NCI-H187 treated with DMSO at 0.1 percent for 48 hours (cell line): Measurements from ENCODE around the gene COL11A1.
"Not testable (repeated sequence)": the region's sequence is repeated elsewhere in the genome, so short reads cannot be mapped to it uniquely, and the experiment has no call there.

Source experiments
- DNase-seq: peaks from one replicate; lab custom pipeline; 2025; lab: John Stamatoyannopoulos, UW

The COL11A1 gene

GRCh38 chr1:103108376-103109150 is at the start of gene COL11A1:
Gene COL11A1 (minus strand): TSS chr1:103108522. CDS start chr1:103108178, 344 bp downstream.
- no peak for DNase-seq

- DNase-seq = no peak
Measured at GRCh38 chr1:103156966-103157365, 48.6 kb upstream of the COL11A1 start.

GRCh38 chr1:103146166-103146565 is 37.8 kb upstream of the COL11A1 start:
- no peak for DNase-seq

GRCh38 chr1:103145449-103145848 is 37.1 kb upstream of the COL11A1 start:
- DNase-seq = no peak

GRCh38 chr1:103144681-103145080 is 36.4 kb upstream of the COL11A1 start:
- no peak for DNase-seq

GRCh38 chr1:103142461-103142860 is 34.1 kb upstream of the COL11A1 start:
- DNase-seq = no peak

- no peak for DNase-seq
Measured at GRCh38 chr1:103129796-103130195, 21.5 kb upstream of the COL11A1 start.

- DNase-seq = no peak
Measured at GRCh38 chr1:103129255-103129654, 20.9 kb upstream of the COL11A1 start.

GRCh38 chr1:103128256-103128655 is 19.9 kb upstream of the COL11A1 start:
- DNase-seq = not testable (repeated sequence)

- no peak for DNase-seq
Measured at GRCh38 chr1:103125219-103125618, 16.9 kb upstream of the COL11A1 start.

GRCh38 chr1:103122983-103123720 is 14.8 kb upstream of the COL11A1 start:
- DNase-seq = no peak

- no peak for DNase-seq
Measured at GRCh38 chr1:103120981-103121380, 12.7 kb upstream of the COL11A1 start.

- no peak for DNase-seq
Measured at GRCh38 chr1:103112546-103112945, 4.2 kb upstream of the COL11A1 start.

GRCh38 chr1:103111926-103112325 is 3.6 kb upstream of the COL11A1 start:
- DNase-seq = no peak

GRCh38 chr1:103110701-103111100 is 2.4 kb upstream of the COL11A1 start:
- DNase-seq = no peak

GRCh38 chr1:103109311-103109920 is 1.1 kb upstream of the COL11A1 start:
- no peak for DNase-seq

GRCh38 chr1:103107741-103108375 is 464 bp downstream of the COL11A1 start:
- no peak for DNase-seq

- no peak for DNase-seq
Measured at GRCh38 chr1:103106426-103107341, 1.6 kb downstream of the COL11A1 start.

GRCh38 chr1:103101399-103101798 is 6.9 kb downstream of the COL11A1 start:
- no peak for DNase-seq

GRCh38 chr1:103089221-103089620 is 19.1 kb downstream of the COL11A1 start:
- no peak for DNase-seq

- DNase-seq = no peak
Measured at GRCh38 chr1:103087256-103087655, 21.1 kb downstream of the COL11A1 start.
